H4 (cell line): Measurements from ENCODE around the gene SERP2. TPM values are rescaled to one million over a fixed set of nuclear protein-coding genes. Genes with fewer than 3 reads are reported as not detected.
A peak's percentile ranks its signal among the peaks of the same experiment; 100 is the strongest.

Source experiments
- DNase-seq: peaks from one replicate; pipeline ENCODE4 v3.0.0-alpha.2; 2015; ENCODE audit warnings: low spot score
- total RNA-seq: library from RNA; depleted of rRNA; stranded (reverse); fragments of >200 nt; shearing (Covaris generic); gene quantifications from 2 replicates; pipeline ENCODE4 v1.2.3, GENCODE V29; 2014

Gene SERP2
- total RNA-seq, 1 experiment from 2014 or later: not detected

DNA sequence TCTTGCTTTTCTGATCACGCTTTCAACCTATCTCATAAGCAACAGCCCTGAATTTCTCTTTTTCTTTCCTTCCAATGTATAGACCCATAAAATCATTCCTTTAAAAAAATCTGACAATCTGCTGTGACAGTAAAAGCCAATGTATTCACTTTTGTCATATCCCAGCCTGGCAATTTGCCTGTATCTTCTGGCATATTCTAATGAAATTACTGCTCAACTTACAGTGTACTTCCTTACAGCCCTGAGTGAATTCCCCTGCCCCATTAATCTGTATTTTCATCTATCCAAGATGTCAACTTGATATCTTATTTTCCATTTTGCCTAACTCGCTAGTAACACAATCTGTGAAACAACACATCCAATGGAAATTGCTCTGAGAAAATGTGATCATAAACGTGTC lies 18.0 kb upstream of the SERP2 start:
- DNase-seq: no peak

- DNase-seq: no peak
Observed at GRCh38 chr13:44359983-44360375, 13.6 kb upstream of the SERP2 start.

DNA sequence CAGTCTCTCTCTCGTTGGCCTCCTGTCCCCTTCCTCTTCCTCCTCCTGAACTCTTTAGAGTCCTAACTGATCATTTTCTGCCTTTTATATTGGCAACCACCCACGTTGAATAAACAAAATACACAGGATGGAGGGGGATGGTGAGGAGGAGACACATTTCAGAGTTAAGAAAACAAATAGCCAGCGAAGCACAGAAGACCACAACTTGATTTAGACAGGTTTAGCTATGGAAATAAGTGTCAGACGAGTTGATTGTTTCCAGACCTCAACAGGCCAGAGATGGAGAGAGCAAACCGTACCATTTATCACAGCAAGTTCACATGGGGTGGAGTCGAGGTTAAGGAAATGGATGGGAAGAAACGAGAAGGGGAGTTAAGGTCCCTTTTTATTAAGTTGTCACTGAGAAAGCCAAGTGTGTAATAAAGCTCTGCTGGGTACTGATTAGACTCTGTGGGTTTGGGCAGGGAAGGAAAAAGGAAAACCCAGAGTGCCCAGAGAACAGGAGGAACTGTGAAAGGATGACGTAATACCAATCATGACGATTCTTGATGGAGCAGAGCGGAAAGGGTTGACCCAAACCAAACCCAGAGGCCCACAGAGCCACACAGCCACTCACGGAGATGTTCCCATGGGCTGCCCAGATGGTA lies 11.1 kb upstream of the SERP2 start:
- peak; percentile 25 for DNase-seq

DNA sequence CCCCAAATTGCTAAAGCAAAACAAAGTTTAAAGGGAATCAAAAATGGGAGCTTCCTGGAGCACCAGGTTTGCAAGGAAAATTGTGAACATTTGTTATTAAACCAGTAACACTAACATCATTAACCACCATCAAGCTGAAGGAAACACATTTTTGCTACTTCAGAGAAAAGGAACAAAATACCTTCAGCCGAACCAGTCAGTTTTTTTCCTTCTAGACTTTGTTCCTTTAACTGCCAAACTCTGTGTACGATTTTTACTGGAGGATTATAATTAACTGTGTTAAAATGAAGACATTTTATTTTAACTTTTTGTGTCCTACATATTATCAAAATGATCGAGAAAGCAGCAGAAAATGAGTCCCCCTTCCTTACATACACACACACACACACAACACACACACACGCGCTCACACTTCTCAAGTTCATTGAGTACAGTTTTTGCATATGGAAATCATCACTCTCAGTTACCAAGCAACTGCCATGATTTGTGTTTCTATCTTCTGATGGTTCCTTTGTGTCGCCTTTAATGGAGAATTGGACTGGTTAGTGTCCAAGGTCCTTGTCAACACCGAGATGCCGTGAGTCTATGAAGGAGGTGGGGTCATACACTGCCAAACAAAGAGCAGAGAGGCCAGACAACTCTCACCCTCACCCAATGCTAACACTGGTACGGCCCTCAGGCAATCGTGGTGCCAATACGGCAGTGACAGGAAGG lies 9.8 kb upstream of the SERP2 start:
- no peak for DNase-seq

- peak; percentile 48 for DNase-seq
Observed at GRCh38 chr13:44364345-44365000, 9.2 kb upstream of the SERP2 start.

GRCh38 chr13:44365008-44365407 lies 8.6 kb upstream of the SERP2 start:
- DNase-seq: peak; percentile 23

DNA sequence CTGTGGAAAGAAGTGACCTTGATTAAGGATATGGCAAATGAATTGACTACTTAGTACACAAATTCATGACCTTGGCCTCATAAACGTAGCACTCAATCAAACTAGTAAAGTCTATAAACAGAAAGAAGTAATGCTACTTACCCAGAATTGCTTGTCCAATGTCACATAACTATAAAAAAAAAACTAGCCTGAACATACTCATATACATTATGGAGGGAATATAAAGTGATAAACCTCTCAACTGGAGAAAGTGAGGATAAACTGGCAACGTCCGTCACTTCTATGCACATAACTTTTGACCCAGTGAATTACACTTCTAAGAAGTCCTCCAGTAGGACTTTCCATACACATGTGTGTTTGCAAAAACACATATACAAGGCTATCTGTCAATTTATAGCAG lies 7.7 kb upstream of the SERP2 start:
- no peak for DNase-seq

DNA sequence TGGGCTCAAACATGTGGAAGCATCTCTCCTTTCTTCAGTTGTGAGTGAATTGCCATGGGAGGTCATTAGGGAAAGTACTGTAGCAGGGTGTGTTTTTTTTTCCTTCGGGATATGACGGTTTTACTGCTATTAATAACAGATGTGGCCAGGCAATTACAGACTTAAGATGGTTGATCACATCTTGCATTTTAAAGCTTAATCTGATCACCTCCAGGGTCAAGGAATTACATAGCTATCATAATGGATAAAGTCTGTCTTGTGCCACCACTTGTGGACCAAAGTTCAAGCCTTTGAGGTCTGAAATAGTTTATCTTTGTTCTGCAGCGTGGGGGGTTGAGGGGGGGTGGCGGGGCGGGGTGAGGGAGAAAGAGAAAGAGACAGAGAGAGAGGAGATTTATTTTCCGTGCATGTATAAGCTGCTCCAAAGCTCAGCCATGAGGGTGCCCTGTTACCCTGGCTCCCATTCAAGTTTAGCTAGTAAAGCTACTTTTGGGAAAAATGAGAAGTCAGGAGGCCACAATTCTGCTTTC lies 5.5 kb upstream of the SERP2 start:
- DNase-seq: peak; percentile 48

GRCh38 chr13:44368599-44369368 lies 4.8 kb upstream of the SERP2 start:
- DNase-seq: no peak

DNA sequence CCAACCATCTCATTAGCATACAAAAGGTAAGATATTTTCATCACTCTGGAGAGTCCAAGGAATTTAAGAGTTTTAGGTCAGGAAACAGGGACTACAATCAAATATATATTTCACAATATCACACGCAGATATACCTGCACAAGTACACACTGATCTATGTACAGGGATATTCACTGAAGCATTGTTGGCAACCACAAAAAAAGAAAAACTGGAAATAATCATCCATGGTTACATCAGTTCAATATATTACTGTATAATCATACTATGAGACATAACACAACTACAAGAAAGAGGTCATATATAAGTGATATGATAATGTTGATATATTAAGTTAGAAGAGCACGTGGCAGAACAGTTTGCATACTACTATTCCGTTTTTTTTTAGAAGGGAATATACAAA lies 2.2 kb upstream of the SERP2 start:
- DNase-seq: no peak

DNA sequence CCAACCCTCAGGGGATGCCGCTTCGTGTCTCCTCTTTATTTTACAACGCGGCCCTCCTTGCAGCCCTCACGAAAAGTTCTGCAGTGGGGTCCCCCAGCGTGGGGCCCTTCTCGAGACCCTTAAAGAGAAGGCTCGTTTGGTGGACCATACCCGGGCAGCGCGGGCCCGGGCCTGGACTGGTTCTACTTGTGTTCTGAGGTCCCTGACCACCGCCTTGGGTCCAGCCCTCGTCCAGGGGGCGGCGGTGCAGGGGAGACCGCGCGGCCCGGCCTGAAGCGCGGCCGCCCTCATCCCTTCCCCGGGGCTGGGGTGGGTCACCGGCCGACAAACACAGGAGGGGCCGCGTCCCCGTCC lies 400 bp upstream of the SERP2 start:
- no peak for DNase-seq

GRCh38 chr13:44374348-44374712 lies 706 bp downstream of the SERP2 start:
- DNase-seq: no peak

DNA sequence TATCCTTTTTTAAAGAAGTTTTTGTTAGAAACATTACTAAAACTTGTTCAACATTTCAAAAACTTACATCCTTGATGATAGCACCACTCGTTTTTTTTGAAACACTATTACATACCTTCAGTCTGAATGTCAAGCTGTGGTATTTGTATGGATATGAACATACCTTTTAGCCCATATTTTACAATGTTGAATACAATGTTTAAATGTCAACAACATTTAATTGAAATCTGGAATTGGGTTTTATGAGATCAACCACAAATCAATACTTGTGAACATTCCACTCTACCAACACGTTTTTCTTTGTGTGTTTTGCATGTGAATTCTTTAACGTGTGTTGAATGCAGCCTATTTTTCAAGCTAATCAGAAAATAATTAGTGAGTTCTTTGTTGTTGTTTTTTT lies 4.7 kb downstream of the SERP2 start:
- no peak for DNase-seq

GRCh38 chr13:44379885-44380284 lies 6.3 kb downstream of the SERP2 start:
- DNase-seq: no peak

DNA sequence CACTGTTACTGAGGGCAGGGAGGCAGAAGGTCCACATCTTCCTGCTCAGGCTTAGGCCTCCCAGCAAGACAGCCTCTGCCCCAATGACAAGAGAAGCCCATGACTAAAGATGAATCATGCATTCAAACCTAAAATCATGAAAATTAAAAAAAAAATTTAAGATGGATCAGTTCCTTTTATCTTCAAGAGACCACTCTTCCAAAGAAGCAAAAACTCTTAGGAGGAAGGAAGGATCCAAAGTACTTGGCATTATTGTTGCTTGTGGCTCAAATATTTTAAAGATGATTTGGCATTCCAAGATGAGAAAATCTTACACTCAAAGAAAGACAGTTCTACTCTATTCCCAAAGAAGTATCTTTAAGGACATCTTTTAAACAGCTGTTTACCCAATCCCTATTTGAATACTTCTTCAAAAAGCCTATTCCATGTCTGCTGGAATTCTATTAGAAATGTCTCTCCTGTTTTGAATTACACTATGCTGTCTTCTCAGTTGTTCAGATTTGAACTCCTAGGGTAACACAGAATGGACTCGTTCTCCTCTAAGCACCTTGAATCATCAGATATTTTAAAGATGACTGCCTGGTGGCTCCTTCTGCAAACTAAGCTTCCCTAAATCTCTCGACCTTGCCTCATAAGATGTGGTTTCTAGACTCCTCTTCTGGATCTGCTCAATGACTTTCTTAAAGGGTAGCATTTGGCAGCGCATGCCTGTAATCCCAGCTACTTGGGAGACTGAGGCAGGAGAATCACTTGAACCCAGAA lies 7.0 kb downstream of the SERP2 start:
- no peak for DNase-seq

GRCh38 chr13:44382635-44383145 lies 9.1 kb downstream of the SERP2 start:
- no peak for DNase-seq

DNA sequence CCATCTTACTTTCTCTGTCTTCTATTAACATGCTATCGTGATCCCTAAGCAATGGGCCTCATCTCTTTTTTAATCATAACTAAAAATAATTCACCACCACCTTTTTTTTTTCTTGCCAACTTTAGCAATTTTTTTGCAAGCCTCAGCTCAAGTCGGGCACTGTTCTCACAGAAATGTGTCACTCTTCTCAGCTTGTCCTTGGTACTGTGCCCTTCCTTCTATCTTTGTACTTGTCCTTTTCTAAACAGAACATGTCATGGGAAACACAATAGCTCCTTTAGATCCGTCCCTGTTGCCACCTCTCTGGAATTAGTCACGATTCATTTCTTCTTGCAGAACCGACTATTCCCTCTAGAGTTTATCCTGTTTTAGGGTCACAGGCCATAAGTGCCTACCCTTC lies 10.3 kb downstream of the SERP2 start:
- no peak for DNase-seq

GRCh38 chr13:44384778-44385177 lies 11.2 kb downstream of the SERP2 start:
- no peak for DNase-seq

GRCh38 chr13:44385401-44385800 lies 11.8 kb downstream of the SERP2 start:
- DNase-seq: no peak

DNA sequence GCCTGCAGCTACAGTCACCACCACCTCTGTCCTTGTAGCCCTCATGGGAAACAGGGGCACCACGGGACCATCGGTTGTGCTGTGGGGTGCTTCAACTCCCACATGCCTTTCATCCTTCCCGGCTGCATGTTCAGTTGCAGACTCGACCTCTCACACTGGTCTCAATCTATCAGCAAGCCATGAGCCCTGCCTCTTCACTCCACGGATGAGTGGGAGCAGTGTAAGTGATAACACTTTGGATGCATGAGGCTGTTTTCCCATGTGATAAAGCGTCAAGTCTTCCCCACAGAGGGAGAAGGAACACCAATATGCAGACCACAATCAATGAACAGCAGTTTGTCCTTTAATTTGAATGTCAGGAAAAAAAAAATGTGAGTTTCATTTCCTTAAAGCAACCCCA lies 12.2 kb downstream of the SERP2 start:
- DNase-seq: no peak

DNA sequence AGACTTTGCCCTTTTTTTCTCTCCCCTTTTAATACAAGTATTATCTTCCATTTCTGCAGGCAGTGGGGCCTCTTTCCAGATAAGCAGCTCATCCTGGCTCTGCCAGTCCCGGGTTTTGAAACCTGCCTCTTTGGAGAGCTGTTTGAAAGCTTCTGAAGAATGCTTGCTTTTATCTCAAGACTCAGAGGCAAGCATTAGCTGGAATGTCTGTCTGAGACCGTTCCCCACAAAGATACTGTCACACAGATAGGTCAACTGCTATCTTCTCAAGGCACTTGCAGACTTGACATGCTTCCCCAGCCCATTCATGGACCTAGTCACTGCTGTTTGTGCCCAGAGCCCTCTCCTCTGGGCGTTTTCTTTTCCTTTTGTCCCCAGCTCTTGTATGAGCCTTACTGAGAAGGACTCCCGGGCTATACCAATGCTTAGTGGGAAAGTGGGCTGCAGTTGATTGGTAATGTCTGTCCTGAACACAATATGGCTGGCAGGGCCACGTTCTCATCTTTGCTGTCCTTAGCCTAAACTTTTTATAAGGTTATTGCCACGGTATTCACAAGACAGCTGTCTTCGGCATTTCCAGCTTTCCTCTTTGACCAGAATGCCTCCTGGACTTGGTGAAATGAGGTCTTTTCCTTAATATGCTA lies 13.4 kb downstream of the SERP2 start:
- no peak for DNase-seq
